Activated CD4-positive, alpha-beta T cell treated with anti-CD3 and anti-CD28 coated beads, Interleukin-2, Interleukin-6, amounts not matched to agents 100 ng/mL and 50 ng/mL, durations not matched to agents 16 hours and 8 hours (primary cell): ENCODE data around the gene COL15A1.
"Not testable (repeated sequence)": the region's sequence is repeated elsewhere in the genome, so short reads cannot be mapped to it uniquely, and the experiment has no call there.

Experiments used
- DNase-seq: peaks from one replicate; pipeline ENCODE4 v3.0.0-alpha.2; 2020

COL15A1 gene

GRCh38 chr9:98943682-98944056, at the start of gene COL15A1:
Gene COL15A1, plus strand, starts transcription at chr9:98943907. Its CDS starts 155 bp downstream, at chr9:98944062.
- DNase-seq: no peak

- no peak for DNase-seq
These were observed 49.5 kb upstream of the COL15A1 start for GRCh38 chr9:98894171-98894570.

- DNase-seq: no peak
These were observed 48.9 kb upstream of the COL15A1 start for GRCh38 chr9:98894761-98895160.

GRCh38 chr9:98896632-98897031, 47.1 kb upstream of the COL15A1 start:
- no peak for DNase-seq

DNA sequence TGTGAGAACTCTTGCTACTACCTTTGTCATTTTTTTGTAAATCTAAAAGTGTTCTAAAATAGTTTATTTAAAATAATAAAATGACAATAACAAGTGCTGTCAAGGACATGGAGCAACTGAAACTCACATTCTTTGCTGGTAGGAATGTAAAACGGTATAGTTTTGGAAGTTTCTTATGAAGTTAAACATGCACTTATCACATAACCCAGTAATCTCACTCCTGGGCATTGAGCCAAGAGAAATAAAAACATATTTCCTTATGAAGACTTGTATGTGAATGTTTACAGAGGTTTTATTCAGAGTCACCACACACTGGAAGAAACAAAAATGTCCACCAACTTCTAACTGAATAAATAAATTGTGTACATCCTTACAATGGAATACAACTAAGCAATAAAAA, 46.0 kb upstream of the COL15A1 start:
- DNase-seq: no peak

GRCh38 chr9:98899408-98900056, 44.2 kb upstream of the COL15A1 start:
- DNase-seq: no peak

- DNase-seq: no peak
These were observed 43.5 kb upstream of the COL15A1 start for GRCh38 chr9:98900244-98900643.

DNA sequence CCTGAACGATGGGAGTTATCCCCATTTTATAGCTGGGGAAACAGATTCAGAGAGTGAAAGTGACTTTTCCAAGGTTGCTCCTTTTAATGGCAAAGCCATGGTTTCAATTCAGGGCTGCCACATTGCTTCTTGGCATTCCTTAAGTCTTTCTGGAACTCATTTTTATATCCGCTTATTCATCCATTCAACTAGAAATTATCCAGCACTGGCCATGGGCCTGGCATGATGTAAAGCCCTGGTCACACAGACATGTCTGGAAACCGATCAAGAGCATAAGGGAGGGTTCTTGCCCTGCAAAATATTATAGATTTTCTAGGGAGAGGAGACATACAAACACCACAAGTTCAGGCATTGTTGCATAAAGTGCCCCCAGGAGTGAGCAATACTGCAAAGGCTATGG, 43.0 kb upstream of the COL15A1 start:
- no peak for DNase-seq

DNA sequence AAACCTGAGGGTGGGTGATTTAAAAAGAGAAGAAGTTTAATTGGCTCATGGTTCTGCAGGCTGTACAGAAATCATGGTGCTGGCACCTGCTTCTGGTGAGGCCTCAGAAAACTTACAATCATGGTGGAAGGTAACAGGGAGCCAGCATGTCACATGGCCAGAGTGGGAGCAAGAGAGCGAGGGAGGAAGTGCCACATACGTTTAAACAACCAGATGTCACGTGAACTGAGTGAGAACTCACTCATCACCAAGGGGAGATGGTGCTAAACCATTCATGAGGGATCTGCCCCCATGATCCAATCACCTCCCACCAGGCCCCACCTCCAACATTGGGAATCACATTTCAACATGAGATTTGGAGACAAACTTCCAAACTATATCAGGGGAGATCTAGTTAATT, 41.9 kb upstream of the COL15A1 start:
- not testable (repeated sequence) for DNase-seq

- DNase-seq: no peak
These were observed 41.2 kb upstream of the COL15A1 start for GRCh38 chr9:98902516-98902915.

DNA sequence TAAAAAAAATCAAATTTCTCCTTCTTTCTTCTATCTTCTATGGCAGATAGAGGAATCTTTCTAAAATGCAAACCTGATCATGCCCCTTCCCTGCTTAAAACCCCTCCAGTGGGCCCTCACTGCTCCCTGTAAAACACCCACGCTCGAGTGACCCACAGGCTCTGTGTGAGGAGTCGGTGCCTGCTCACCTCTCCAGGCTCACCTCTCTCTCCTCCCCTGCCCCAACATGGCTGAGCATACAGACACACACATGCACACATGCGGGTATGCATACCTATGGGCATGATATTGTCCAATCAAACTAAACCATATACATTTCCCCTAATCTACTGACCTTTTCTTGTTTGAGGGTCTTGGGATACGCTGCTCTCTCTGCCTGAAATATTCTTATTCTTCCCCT, 40.8 kb upstream of the COL15A1 start:
- DNase-seq: no peak

GRCh38 chr9:98903961-98904411, 39.7 kb upstream of the COL15A1 start:
- no peak for DNase-seq

DNA sequence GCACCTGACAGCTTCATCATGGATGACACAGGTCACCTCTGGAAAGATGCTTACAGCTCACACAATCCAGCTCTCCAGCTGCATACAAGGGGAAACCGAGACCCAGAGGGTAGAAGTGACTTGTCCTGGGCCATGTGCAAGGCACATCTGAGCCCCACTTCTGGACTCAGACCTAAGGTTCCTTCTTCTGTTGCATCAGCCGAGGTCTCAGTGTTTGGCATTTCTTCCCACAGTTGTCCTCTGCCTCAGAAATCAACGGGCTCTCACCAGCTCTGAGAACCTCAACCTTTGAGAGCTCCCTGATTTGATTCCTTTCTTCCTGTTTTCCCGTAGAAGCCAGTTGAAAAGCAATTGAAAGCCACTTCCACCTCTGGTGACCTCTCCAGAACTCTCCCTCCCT, 38.7 kb upstream of the COL15A1 start:
- no peak for DNase-seq

- no peak for DNase-seq
These were observed 37.2 kb upstream of the COL15A1 start for GRCh38 chr9:98906273-98907040.

GRCh38 chr9:98907055-98907454, 36.7 kb upstream of the COL15A1 start:
- no peak for DNase-seq

- DNase-seq: no peak
These were observed 34.6 kb upstream of the COL15A1 start for GRCh38 chr9:98908897-98909634.

- DNase-seq: no peak
These were observed 33.8 kb upstream of the COL15A1 start for GRCh38 chr9:98909935-98910334.

GRCh38 chr9:98911042-98911441, 32.7 kb upstream of the COL15A1 start:
- DNase-seq: no peak

GRCh38 chr9:98911738-98912137, 32.0 kb upstream of the COL15A1 start:
- not testable (repeated sequence) for DNase-seq

- no peak for DNase-seq
These were observed 31.3 kb upstream of the COL15A1 start for GRCh38 chr9:98912450-98912849.

DNA sequence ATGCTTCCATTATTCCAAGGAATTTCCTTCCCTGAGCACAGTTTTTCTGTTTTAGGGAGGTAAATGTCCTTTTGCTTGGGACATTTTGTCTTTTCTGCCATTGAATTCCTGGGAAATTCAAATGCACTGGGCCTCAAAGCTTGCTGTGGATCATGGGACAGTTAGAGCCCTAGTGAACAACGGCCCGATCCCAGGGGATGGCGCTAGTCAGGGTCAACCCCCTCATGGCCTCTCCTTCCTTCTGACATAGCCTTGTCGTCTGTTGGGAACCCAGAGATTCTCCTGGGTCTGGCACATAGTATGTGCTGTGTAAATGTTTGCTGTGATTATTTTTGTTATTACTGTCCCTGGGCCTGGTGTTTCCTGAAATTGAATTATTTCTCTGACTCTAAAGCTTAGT, 30.7 kb upstream of the COL15A1 start:
- DNase-seq: no peak

- no peak for DNase-seq
These were observed 30.0 kb upstream of the COL15A1 start for GRCh38 chr9:98913705-98914104.

DNA sequence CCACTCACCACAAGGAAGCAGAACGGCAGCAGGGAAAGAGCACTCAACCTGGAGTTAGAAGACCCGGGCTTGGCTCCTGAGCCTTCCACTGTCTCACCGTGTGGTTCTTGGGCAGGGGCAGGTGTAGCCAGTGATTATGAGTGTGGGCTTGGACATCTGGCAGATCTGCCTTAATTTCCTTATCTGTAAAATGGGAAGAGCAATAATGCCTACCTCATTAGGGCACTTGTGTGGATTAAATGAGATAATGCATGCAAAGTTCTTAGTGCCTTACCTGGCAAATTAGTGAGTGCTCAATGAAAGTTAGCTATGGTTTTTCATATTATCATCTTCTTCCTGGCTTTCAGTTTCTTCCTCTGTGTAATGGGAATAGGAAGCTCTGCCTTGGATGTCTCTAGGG, 28.1 kb upstream of the COL15A1 start:
- DNase-seq: no peak

GRCh38 chr9:98916660-98917059, 27.0 kb upstream of the COL15A1 start:
- no peak for DNase-seq
